Spleen (tissue), 11 donors: ENCODE results near the gene OXNAD1. TPM values are rescaled to one million over a fixed set of nuclear protein-coding genes. Genes with fewer than 3 reads are reported as not detected.
A peak's percentile ranks its signal among the peaks of the same experiment; 100 is the strongest.

Source experiments
- DNase-seq: peaks from one replicate; pipeline ENCODE4 v3.0.0-alpha.2; 2020
- H3K27ac ChIP-seq, 8 donors: fragments of 200-600 bp; sonication (generic) in 7 of 8; 1 replicate in 4 of 8; 2 replicates in 4 of 8; pipeline versions ENCODE4 v1.5.0 to v1.8.0; 2016 to 2021; ENCODE audit warnings: inconsistent platforms in 4 of 8, mild to moderate bottlenecking in 4 of 8, moderate library complexity in 1 of 8
- H3K27me3 ChIP-seq, 7 donors: fragments of 200-600 bp; sonication (generic) in 6 of 7; replicated peaks in 1 of 7; 1 replicate in 4 of 7; 2 replicates in 3 of 7; pipeline versions ENCODE4 v1.5.0 to v1.8.0; 2016 to 2021; ENCODE audit warnings: inconsistent platforms in 3 of 7, mild to moderate bottlenecking in 1 of 7
- H3K36me3 ChIP-seq, 6 donors: fragments of 200-600 bp; sonication (generic) in 5 of 6; 1 replicate in 4 of 6; 2 replicates in 2 of 6; pipeline versions ENCODE4 v1.5.0 to v1.8.0; 2016 to 2021; ENCODE audit warnings: inconsistent platforms in 2 of 6
- H3K4me1 ChIP-seq, 6 donors: fragments of 200-600 bp; sonication (generic) in 5 of 6; 1 replicate in 3 of 6; 2 replicates in 3 of 6; pipeline versions ENCODE4 v1.5.0 to v1.8.0; 2016 to 2021; ENCODE audit warnings: inconsistent platforms in 3 of 6
- H3K4me3 ChIP-seq, 8 donors: fragments of 200-600 bp; sonication (generic) in 7 of 8; 1 replicate in 4 of 8; 2 replicates in 4 of 8; pipeline versions ENCODE4 v1.5.0 to v1.8.0; 2016 to 2021; ENCODE audit warnings: inconsistent platforms in 4 of 8, mild to moderate bottlenecking in 4 of 8, moderate library complexity in 2 of 8
- H3K9me3 ChIP-seq, 8 donors: fragments of 200-600 bp; sonication (generic) in 7 of 8; 1 replicate in 4 of 8; 2 replicates in 4 of 8; pipeline versions ENCODE4 v1.5.0 to v1.8.0; 2016 to 2021; ENCODE audit warnings: inconsistent platforms in 4 of 8
- CTCF ChIP-seq, 11 experiments: fragments of 200-600 bp in 7 of 11; fragments of 450-650 bp in 4 of 11; sonication (generic) in 4 of 11; IDR thresholded peaks in 8 of 11; conservative IDR thresholded peaks in 3 of 11; 1 replicate in 7 of 11; 2 replicates in 4 of 11; pipeline versions ENCODE4 v1.4.0 to v1.8.0; 2016 to 2021; ENCODE audit warnings: antibody characterized with exemption in 11 of 11, inconsistent platforms in 4 of 11, mild to moderate bottlenecking in 1 of 11
- POLR2A ChIP-seq, 3 donors: fragments of 450-650 bp; IDR thresholded peaks; one replicate each; pipeline ENCODE4 v1.5.1; 2017; ENCODE audit warnings: antibody characterized with exemption in 3 of 3, mild to moderate bottlenecking in 1 of 3
- POLR2AphosphoS5 ChIP-seq, 3 donors: sonication (generic); formaldehyde crosslinking; IDR thresholded peaks; one replicate each; pipeline ENCODE4 v1.5.1; 2017; ENCODE audit warnings: antibody characterized with exemption in 3 of 3
- WGBS, 5 donors: extraction: QIAGEN DNeasy Blood & Tissue Kit in 3 of 5; methylation state at CpG; one replicate each; pipeline versions ENCODE4 v1.1.5 to v1.1.7; 2013 to 2018; 5-methylcytosine and 5-hydroxymethylcytosine counted together
- intact Hi-C: fragments of 100-400 bp; cut with DNase I; formaldehyde crosslinking; loops from one replicate; pipeline ENCODE4 v1.15.0; 2023; ENCODE audit warnings: low total_unique reads
- polyA plus RNA-seq, 3 donors: library from polyadenylated mRNA; stranded (reverse); fragments of 200-250 nt; gene quantifications; one replicate each; pipeline ENCODE4 v1.2.1, GENCODE V29; 2013
- total RNA-seq, 7 donors: library from RNA; depleted of rRNA in 3 of 7; stranded (reverse); fragments of >200 nt in 3 of 7; fragmentation: NEBNext Ultra II Directional in 4 of 7; extraction: Animal tissue kit (Norgen Biotek cat#: 25700) in 4 of 7; gene quantifications; one replicate each; pipeline versions ENCODE4 v1.1.0 to v1.2.1, GENCODE V29; 2016 to 2021
- donor health status: healthy with polysubstance abuse.
- donor health status: DM: no; HTN: no; CAD: no; lungs with moderate emphysema.
- donor health status: DM: no; HTN: no; CAD: no.
- donor health status: Bipolar disorder and iron deficiency.
- donor health status: healthy.
- donor health status: DM: no; HTN: no; CAD: no.
- donor health status: DM: yes; HTN: yes; CAD: no.

Gene OXNAD1
- total and polyA plus RNA-seq, 10 donors, result 4.2 to 30.6 (median 20.1) TPM

GRCh38 chr3:16304061-16305010, 39.3 kb downstream of the OXNAD1 start:
- intact Hi-C loops, result no loop called here
- peak overlapping the region in 7 of 8 donors; percentile 10 to 88 (median 27) for H3K27ac ChIP-seq
- no peak overlapping the region for H3K4me3 ChIP-seq
- H3K27me3 ChIP-seq, result no peaks in the 10 kb centered on the region
- H3K36me3 ChIP-seq, result peaks cover 0 to 82% (median 5%) of the 10 kb centered on the region in 6 donors
- 86 to 93% (median 87%) methylated on average over 2 of the region's 2 CpGs for WGBS, 5 donors
- TF ChIP-seq POLR2AphosphoS5 (IDR thresholded peaks at IDR 0.05) (no peak), CTCF (IDR thresholded peaks at IDR 0.05 in 8 of 11, conservative IDR thresholded peaks at IDR 0.05 in 3 of 11) (no peak), POLR2A (IDR thresholded peaks at IDR 0.05) (no peak)
- DNase-seq, result no peak
- H3K4me1 ChIP-seq, result peaks cover 23 to 98% (median 49%) of the 10 kb centered on the region in 6 donors
- H3K9me3 ChIP-seq, result no peaks in the 10 kb centered on the region

- Histone ChIP-seq H3K36me3 (peaks cover 0 to 84% (median 5%) of the 10 kb centered on the region in 6 donors), H3K27ac (peak overlapping the region in 6 of 8 donors; percentile 14 to 88 (median 35)), H3K9me3 (no peaks in the 10 kb centered on the region), H3K4me1 (peaks cover 21 to 97% (median 48%) of the 10 kb centered on the region in 6 donors), H3K27me3 (no peaks in the 10 kb centered on the region), H3K4me3 (no peak overlapping the region)
- no peak for TF ChIP-seq CTCF (IDR thresholded peaks at IDR 0.05 in 8 of 11, conservative IDR thresholded peaks at IDR 0.05 in 3 of 11)
- TF ChIP-seq POLR2AphosphoS5 (IDR thresholded peaks at IDR 0.05), result peak in 1 of 3 donors; percentile 42
- WGBS, 5 donors, result 74 to 91% (median 80%) methylated on average over 7 of the region's 7 CpGs
- no peak for DNase-seq
- intact Hi-C loops, result no loop called here
These were observed 40.1 kb downstream of the OXNAD1 start for GRCh38 chr3:16305111-16305541.

- H3K36me3 ChIP-seq, result peaks cover 0 to 83% (median 4%) of the 10 kb centered on the region in 6 donors
- TF ChIP-seq POLR2A (IDR thresholded peaks at IDR 0.05) (no peak), CTCF (IDR thresholded peaks at IDR 0.05 in 8 of 11, conservative IDR thresholded peaks at IDR 0.05 in 3 of 11) (no peak), POLR2AphosphoS5 (IDR thresholded peaks at IDR 0.05) (no peak)
- no peaks in the 10 kb centered on the region for H3K27me3 ChIP-seq
- H3K27ac ChIP-seq, result peak overlapping the region in 1 of 8 donors; percentile 42
- intact Hi-C loops, result no loop called here
- no peaks in the 10 kb centered on the region for H3K9me3 ChIP-seq
- peaks cover 19 to 96% (median 43%) of the 10 kb centered on the region in 6 donors for H3K4me1 ChIP-seq
- H3K4me3 ChIP-seq, result no peak overlapping the region
- WGBS, 5 donors, result 82 to 90% (median 89%) methylated on average over 5 of the region's 5 CpGs
- DNase-seq, result no peak
These were observed 43.0 kb downstream of the OXNAD1 start for GRCh38 chr3:16307832-16308531.
